GM19043 (cell line): ENCODE results near the gene RIC8B.
"Not testable (repeated sequence)": the region's sequence is repeated elsewhere in the genome, so short reads cannot be mapped to it uniquely, and the experiment has no call there.

Experiments
- ATAC-seq: cut with Tn5 transposase; IDR thresholded peaks from one replicate; pipeline ENCODE4 v1.9.1; 2021; ENCODE audit warnings: low read depth; ENCODE audit not compliant: unreplicated experiment

RIC8B gene

GRCh38 chr12:106897082-106897481, 122.6 kb downstream of the RIC8B start:
- ATAC-seq: no peak

GRCh38 chr12:106897981-106898901, 123.8 kb downstream of the RIC8B start:
- ATAC-seq: no peak

- ATAC-seq: no peak
These were observed 126.1 kb downstream of the RIC8B start for GRCh38 chr12:106900554-106900953.

GRCh38 chr12:106901276-106901675, 126.8 kb downstream of the RIC8B start:
- no peak for ATAC-seq

GRCh38 chr12:106902053-106902452, 127.6 kb downstream of the RIC8B start:
- ATAC-seq: no peak

- peak; percentile 77 for ATAC-seq
These were observed 128.9 kb downstream of the RIC8B start for GRCh38 chr12:106903241-106903945.

GRCh38 chr12:106906715-106907114, 132.2 kb downstream of the RIC8B start:
- no peak for ATAC-seq

- ATAC-seq: no peak
These were observed 132.9 kb downstream of the RIC8B start for GRCh38 chr12:106907411-106907810.

- ATAC-seq: no peak
These were observed 133.4 kb downstream of the RIC8B start for GRCh38 chr12:106907846-106908245.

GRCh38 chr12:106908561-106908960, 134.1 kb downstream of the RIC8B start:
- no peak for ATAC-seq

- ATAC-seq: peak; percentile 57
These were observed 135.7 kb downstream of the RIC8B start for GRCh38 chr12:106910202-106910601.

GRCh38 chr12:106911581-106911980, 137.1 kb downstream of the RIC8B start:
- no peak for ATAC-seq

GRCh38 chr12:106913456-106913855, 139.0 kb downstream of the RIC8B start:
- ATAC-seq: no peak

- ATAC-seq: peak; percentile 64
These were observed 140.5 kb downstream of the RIC8B start for GRCh38 chr12:106914796-106915634.

GRCh38 chr12:106915635-106916026, 141.1 kb downstream of the RIC8B start:
- no peak for ATAC-seq

GRCh38 chr12:106917503-106917902, 143.0 kb downstream of the RIC8B start:
- no peak for ATAC-seq

GRCh38 chr12:106918746-106919145, 144.3 kb downstream of the RIC8B start:
- ATAC-seq: no peak

- no peak for ATAC-seq
These were observed 145.5 kb downstream of the RIC8B start for GRCh38 chr12:106919910-106920544.

GRCh38 chr12:106921976-106922375, 147.5 kb downstream of the RIC8B start:
- ATAC-seq: not testable (repeated sequence)

- ATAC-seq: not testable (repeated sequence)
These were observed 149.1 kb downstream of the RIC8B start for GRCh38 chr12:106923594-106923993.
